Body of pancreas (tissue), 4 donors: ENCODE results near the gene CNOT6. TPM values are rescaled to one million over a fixed set of nuclear protein-coding genes. Genes with fewer than 3 reads are reported as not detected.
A peak's percentile ranks its signal among the peaks of the same experiment; 100 is the strongest.

Experiments used
- ATAC-seq: fragments of 150-250 bp; one replicate; pipeline ENCODE4 v1.9.1; 2016
- DNase-seq, 4 donors: peaks; one replicate each; pipeline ENCODE4 v3.0.0-alpha.2; 2019
- H3K27ac ChIP-seq, 4 donors: fragments of 200-600 bp; sonication (generic); 1 replicate in 3 of 4; 2 replicates in 1 of 4; pipeline versions ENCODE4 v1.5.1 to v1.6.1; 2016 to 2019; ENCODE audit warnings: mild to moderate bottlenecking in 1 of 4, mixed read lengths in 1 of 4, moderate library complexity in 1 of 4
- H3K27me3 ChIP-seq, 2 donors: fragments of 200-600 bp; sonication (generic); one replicate each; pipeline ENCODE4 v1.6.0; 2016; ENCODE audit warnings: mild to moderate bottlenecking in 1 of 2
- H3K36me3 ChIP-seq, 2 donors: fragments of 200-600 bp; sonication (generic); replicated peaks in 1 of 2; 2 replicates each; pipeline ENCODE4 v1.5.1; 2016; ENCODE audit warnings: low read depth in 2 of 2; ENCODE audit not compliant: insufficient read depth in 1 of 2
- H3K4me1 ChIP-seq: fragments of 200-600 bp; sonication (generic); one replicate; pipeline ENCODE4 v1.6.0; 2016
- H3K4me3 ChIP-seq, 2 donors: fragments of 200-600 bp; sonication (generic); 1 replicate in 1 of 2; 2 replicates in 1 of 2; pipeline ENCODE4 v1.5.1; 2016 to 2019
- H3K9me3 ChIP-seq, 3 donors: fragments of 200-600 bp; sonication (generic); 1 replicate in 2 of 3; 2 replicates in 1 of 3; pipeline ENCODE4 v1.5.1; 2016
- POLR2A ChIP-seq, 3 donors: fragments of 450-650 bp; IDR thresholded peaks; one replicate each; pipeline ENCODE4 v1.6.1; 2016; ENCODE audit warnings: antibody characterized with exemption in 3 of 3, mild to moderate bottlenecking in 2 of 3
- WGBS, 2 donors: methylation state at CpG; one replicate each; pipeline ENCODE4 v1.1.5; 2017; 5-methylcytosine and 5-hydroxymethylcytosine counted together
- intact Hi-C: fragments of 100-400 bp; cut with DNase I; formaldehyde crosslinking; loops from one replicate; pipeline ENCODE4 v1.15.1; 2023
- total RNA-seq, 2 donors: library from RNA; depleted of rRNA; stranded (reverse); fragments of >200 nt; gene quantifications; one replicate each; pipeline ENCODE4 v1.1.0, GENCODE V29; 2016
- TF ChIP-seq, protein P1 (sequence below), 7 experiments: fragments of 450-650 bp in 4 of 7; fragments of 200-600 bp in 3 of 7; sonication (generic) in 3 of 7; IDR thresholded peaks; one replicate each; pipeline ENCODE4 v1.5.1; 2016 to 2019; ENCODE audit warnings: antibody characterized with exemption in 7 of 7

The CNOT6 gene
- total RNA-seq, 2 donors from 2014 or later = 4.0 to 7.5 TPM

GRCh38 chr5:180613188-180613813 is 119.1 kb downstream of the CNOT6 start:
- no peaks in the 10 kb centered on the region for H3K9me3 ChIP-seq
- no peak for DNase-seq

GRCh38 chr5:180613814-180614188 is 119.6 kb downstream of the CNOT6 start:
- no peak for DNase-seq
- intact Hi-C loops = no loop called here
- 69 to 86% methylated on average over 5 to 11 of the region's 11 CpGs for WGBS, 2 donors
- Histone ChIP-seq H3K4me3 (no peak overlapping the region), H3K4me1 (peaks cover 4% of the 10 kb centered on the region), H3K9me3 (no peaks in the 10 kb centered on the region), H3K36me3 (no peaks in the 10 kb centered on the region), H3K27me3 (peaks cover 0 to 4% of the 10 kb centered on the region in 2 donors), H3K27ac (no peak overlapping the region)
- ATAC-seq = no peak
- TF ChIP-seq, protein P1, sequence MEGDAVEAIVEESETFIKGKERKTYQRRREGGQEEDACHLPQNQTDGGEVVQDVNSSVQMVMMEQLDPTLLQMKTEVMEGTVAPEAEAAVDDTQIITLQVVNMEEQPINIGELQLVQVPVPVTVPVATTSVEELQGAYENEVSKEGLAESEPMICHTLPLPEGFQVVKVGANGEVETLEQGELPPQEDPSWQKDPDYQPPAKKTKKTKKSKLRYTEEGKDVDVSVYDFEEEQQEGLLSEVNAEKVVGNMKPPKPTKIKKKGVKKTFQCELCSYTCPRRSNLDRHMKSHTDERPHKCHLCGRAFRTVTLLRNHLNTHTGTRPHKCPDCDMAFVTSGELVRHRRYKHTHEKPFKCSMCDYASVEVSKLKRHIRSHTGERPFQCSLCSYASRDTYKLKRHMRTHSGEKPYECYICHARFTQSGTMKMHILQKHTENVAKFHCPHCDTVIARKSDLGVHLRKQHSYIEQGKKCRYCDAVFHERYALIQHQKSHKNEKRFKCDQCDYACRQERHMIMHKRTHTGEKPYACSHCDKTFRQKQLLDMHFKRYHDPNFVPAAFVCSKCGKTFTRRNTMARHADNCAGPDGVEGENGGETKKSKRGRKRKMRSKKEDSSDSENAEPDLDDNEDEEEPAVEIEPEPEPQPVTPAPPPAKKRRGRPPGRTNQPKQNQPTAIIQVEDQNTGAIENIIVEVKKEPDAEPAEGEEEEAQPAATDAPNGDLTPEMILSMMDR (IDR thresholded peaks at IDR 0.05) = no peak
- no peak for TF ChIP-seq POLR2A (IDR thresholded peaks at IDR 0.05)

More at GRCh38 chr5:180613188-180613813, 119.1 kb downstream of the CNOT6 start:
- no peak overlapping the region for H3K27ac ChIP-seq
- H3K4me3 ChIP-seq = no peak overlapping the region
- intact Hi-C loops = no loop called here
- peaks cover 0 to under 1% of the 10 kb centered on the region in 2 donors for H3K27me3 ChIP-seq
- WGBS, 2 donors = 55 to 64% methylated on average over 13 to 19 of the region's 19 CpGs
- TF ChIP-seq POLR2A (IDR thresholded peaks at IDR 0.05) = no peak
- TF ChIP-seq, protein P1 (IDR thresholded peaks at IDR 0.05) = no peak
- H3K4me1 ChIP-seq = no peaks in the 10 kb centered on the region
- no peak for ATAC-seq
- H3K36me3 ChIP-seq = no peaks in the 10 kb centered on the region

DNA sequence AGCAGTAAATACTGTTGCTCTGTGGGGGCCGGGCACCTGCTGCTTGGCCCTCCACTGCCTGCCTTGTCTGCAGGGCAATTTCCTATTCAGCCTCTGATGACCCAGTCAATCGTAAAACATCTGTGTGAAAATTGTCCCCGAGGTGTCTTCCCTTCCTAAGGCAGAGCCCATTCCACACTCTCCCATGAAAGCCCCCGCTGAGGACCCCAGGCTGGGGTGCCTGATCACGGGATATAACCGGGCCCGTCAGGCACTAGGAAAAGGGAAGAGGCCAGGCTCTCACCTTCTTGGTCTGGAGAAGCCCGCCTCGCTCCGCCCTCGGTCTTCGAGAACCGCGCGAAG is 124.3 kb downstream of the CNOT6 start:
- no peak for TF ChIP-seq POLR2A (IDR thresholded peaks at IDR 0.05)
- TF ChIP-seq, protein P1 (IDR thresholded peaks at IDR 0.05) = no peak
- Histone ChIP-seq H3K4me3 (no peak overlapping the region), H3K27me3 (peaks cover 0 to 7% of the 10 kb centered on the region in 2 donors), H3K9me3 (no peaks in the 10 kb centered on the region), H3K27ac (no peak overlapping the region), H3K36me3 (no peaks in the 10 kb centered on the region), H3K4me1 (peaks cover 9% of the 10 kb centered on the region)
- ATAC-seq = no peak
- intact Hi-C loops = no loop called here
- WGBS, 2 donors = 8 to 16% methylated on average over 6 to 15 of the region's 15 CpGs
- no peak for DNase-seq

DNA sequence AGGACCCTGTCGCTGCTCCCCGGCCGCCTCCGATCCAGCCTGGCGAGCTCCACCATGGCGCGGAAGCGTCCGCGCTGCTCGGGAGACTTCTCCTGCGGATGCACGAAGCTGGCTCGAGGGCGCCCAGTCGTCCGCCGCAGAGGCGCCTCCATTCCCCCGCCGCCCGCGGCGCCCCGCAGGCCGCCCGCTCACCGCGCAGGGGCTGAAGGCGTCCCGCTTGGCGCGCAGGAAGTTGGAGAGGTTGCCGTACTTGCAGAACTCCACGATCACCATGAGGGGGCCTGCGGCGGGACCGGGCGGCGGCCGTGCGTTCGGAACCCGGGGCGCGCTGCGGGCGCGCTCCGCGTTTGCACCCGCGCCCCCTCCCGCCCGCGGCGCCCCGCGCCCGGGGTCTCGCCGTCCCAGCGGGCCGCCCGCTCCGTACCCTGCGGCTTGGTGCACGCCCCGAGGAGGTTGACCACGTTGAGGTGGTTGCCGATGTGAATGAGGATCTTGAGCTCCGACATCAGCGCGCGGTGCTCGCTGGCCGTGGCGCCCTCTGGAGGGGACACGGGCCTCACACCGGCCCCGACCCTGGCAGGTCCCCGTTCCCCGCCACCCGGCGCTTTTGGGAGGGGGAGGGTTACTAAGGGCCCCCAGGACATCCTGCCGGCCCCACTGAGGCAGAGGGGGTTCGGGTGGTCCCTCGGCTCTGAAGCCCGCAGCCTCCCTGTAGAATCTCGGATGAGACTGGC is 124.8 kb downstream of the CNOT6 start:
- peaks cover 9% of the 10 kb centered on the region for H3K4me1 ChIP-seq
- ATAC-seq (peak; percentile 54), DNase-seq (peak in 1 of 4 donors; percentile 44)
- H3K9me3 ChIP-seq = no peaks in the 10 kb centered on the region
- TF ChIP-seq, protein P1 (IDR thresholded peaks at IDR 0.05) = peak in 3 of 7 experiments; percentile 11 to 35 (median 17)
- TF ChIP-seq POLR2A (IDR thresholded peaks at IDR 0.05) = no peak
- H3K36me3 ChIP-seq = no peaks in the 10 kb centered on the region
- 4 to 12% methylated on average over 9 to 64 of the region's 90 CpGs for WGBS, 2 donors
- peaks cover 0 to 7% of the 10 kb centered on the region in 2 donors for H3K27me3 ChIP-seq
- H3K27ac ChIP-seq = no peak overlapping the region
- intact Hi-C loops = no loop called here
- H3K4me3 ChIP-seq = no peak overlapping the region
